ENCODE measurements around the gene ZBTB44. TPM values are rescaled to one million over a fixed set of nuclear protein-coding genes. Genes with fewer than 3 reads are reported as not detected.
"Not testable (repeated sequence)": the region's sequence is repeated elsewhere in the genome, so short reads cannot be mapped to it uniquely, and the experiment has no call there.

The ZBTB44 gene
- total RNA-seq, 1 donor from 2014 or later: 42.5 TPM

- no peak overlapping the region for H3K4me3 Mint-ChIP-seq (ENCODE audit: low read depth)
- H3K36me3 Mint-ChIP-seq (ENCODE audit: insufficient read depth): peaks cover 3% of the 10 kb centered on the region
- H3K9me3 Mint-ChIP-seq (ENCODE audit: low read depth): no peaks in the 10 kb centered on the region
- no peaks in the 10 kb centered on the region for H3K27me3 Mint-ChIP-seq
- no peak for TF ChIP-seq CTCF (IDR thresholded peaks at IDR 0.05; ENCODE audit: unreplicated experiment)
- no peak overlapping the region for H3K27ac Mint-ChIP-seq
- DNase-seq (ENCODE audit: low spot score, unreplicated experiment): no peak
- H3K4me1 Mint-ChIP-seq (ENCODE audit: low read depth): no peaks in the 10 kb centered on the region
Measured at GRCh38 chr11:130243816-130244215, 70.9 kb downstream of the ZBTB44 start.

- no peak overlapping the region for H3K4me3 Mint-ChIP-seq (ENCODE audit: low read depth)
- peaks cover 4% of the 10 kb centered on the region for H3K4me1 Mint-ChIP-seq (ENCODE audit: low read depth)
- H3K27me3 Mint-ChIP-seq: no peaks in the 10 kb centered on the region
- no peaks in the 10 kb centered on the region for H3K9me3 Mint-ChIP-seq (ENCODE audit: low read depth)
- TF ChIP-seq CTCF (IDR thresholded peaks at IDR 0.05; ENCODE audit: unreplicated experiment): no peak
- H3K27ac Mint-ChIP-seq: no peak overlapping the region
- peaks cover 8% of the 10 kb centered on the region for H3K36me3 Mint-ChIP-seq (ENCODE audit: insufficient read depth)
- no peak for DNase-seq (ENCODE audit: low spot score, unreplicated experiment)
Measured at GRCh38 chr11:130241713-130242112, 73.0 kb downstream of the ZBTB44 start.

GRCh38 chr11:130237282-130238006 is 77.3 kb downstream of the ZBTB44 start:
- Mint-ChIP-seq H3K9me3 (ENCODE audit: low read depth) (no peaks in the 10 kb centered on the region), H3K4me3 (ENCODE audit: low read depth) (no peak overlapping the region), H3K4me1 (ENCODE audit: low read depth) (peaks cover 4% of the 10 kb centered on the region), H3K27me3 (no peaks in the 10 kb centered on the region), H3K36me3 (ENCODE audit: insufficient read depth) (peaks cover 8% of the 10 kb centered on the region), H3K27ac (no peak overlapping the region)
- TF ChIP-seq CTCF (IDR thresholded peaks at IDR 0.05; ENCODE audit: unreplicated experiment): no peak
- DNase-seq (ENCODE audit: low spot score, unreplicated experiment): no peak

GRCh38 chr11:130234315-130234714 is 80.4 kb downstream of the ZBTB44 start:
- H3K36me3 Mint-ChIP-seq (ENCODE audit: insufficient read depth): peaks cover 6% of the 10 kb centered on the region
- no peak for DNase-seq (ENCODE audit: low spot score, unreplicated experiment)
- H3K4me1 Mint-ChIP-seq (ENCODE audit: low read depth): peaks cover 4% of the 10 kb centered on the region
- no peak overlapping the region for H3K27ac Mint-ChIP-seq
- no peak for TF ChIP-seq CTCF (IDR thresholded peaks at IDR 0.05; ENCODE audit: unreplicated experiment)
- no peaks in the 10 kb centered on the region for H3K9me3 Mint-ChIP-seq (ENCODE audit: low read depth)
- no peak overlapping the region for H3K4me3 Mint-ChIP-seq (ENCODE audit: low read depth)
- no peaks in the 10 kb centered on the region for H3K27me3 Mint-ChIP-seq

- H3K4me1 Mint-ChIP-seq (ENCODE audit: low read depth); H3K9me3 Mint-ChIP-seq (ENCODE audit: low read depth); DNase-seq (ENCODE audit: low spot score, unreplicated experiment); H3K27me3 Mint-ChIP-seq; H3K4me3 Mint-ChIP-seq (ENCODE audit: low read depth); H3K27ac Mint-ChIP-seq; H3K36me3 Mint-ChIP-seq (ENCODE audit: insufficient read depth): not testable (repeated sequence)
Measured at GRCh38 chr11:130233888-130234287, 80.8 kb downstream of the ZBTB44 start.

- not testable (repeated sequence) for H3K27ac Mint-ChIP-seq; H3K4me1 Mint-ChIP-seq (ENCODE audit: low read depth); H3K36me3 Mint-ChIP-seq (ENCODE audit: insufficient read depth); H3K27me3 Mint-ChIP-seq; H3K4me3 Mint-ChIP-seq (ENCODE audit: low read depth); H3K9me3 Mint-ChIP-seq (ENCODE audit: low read depth); DNase-seq (ENCODE audit: low spot score, unreplicated experiment)
Measured at GRCh38 chr11:130233486-130233885, 81.2 kb downstream of the ZBTB44 start.
